Measurements from ENCODE around the gene UNC93A.
"Not testable (repeated sequence)": the region's sequence is repeated elsewhere in the genome, so short reads cannot be mapped to it uniquely, and the experiment has no call there.

UNC93A gene

DNA sequence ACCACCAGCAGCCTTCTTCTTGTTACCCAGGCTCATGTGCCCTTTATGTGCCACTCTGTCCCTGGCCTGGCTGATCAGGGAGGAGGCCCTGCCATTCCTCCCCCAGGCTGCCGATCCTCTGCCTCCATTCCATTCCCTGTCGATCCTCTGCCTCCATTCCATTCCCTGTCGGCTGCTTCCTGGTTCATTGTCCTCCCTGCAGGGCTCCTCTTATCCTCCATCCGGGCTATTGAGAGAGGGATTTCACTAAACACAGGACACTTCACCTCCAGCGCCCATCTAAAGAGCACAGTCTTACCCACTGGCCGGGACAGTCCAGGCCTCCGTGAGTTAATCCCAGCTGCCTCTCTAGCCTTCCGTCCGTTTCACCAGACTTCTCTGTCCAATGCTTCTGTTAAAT is 26.1 kb downstream of the UNC93A start:
- no peak for DNase-seq

DNA sequence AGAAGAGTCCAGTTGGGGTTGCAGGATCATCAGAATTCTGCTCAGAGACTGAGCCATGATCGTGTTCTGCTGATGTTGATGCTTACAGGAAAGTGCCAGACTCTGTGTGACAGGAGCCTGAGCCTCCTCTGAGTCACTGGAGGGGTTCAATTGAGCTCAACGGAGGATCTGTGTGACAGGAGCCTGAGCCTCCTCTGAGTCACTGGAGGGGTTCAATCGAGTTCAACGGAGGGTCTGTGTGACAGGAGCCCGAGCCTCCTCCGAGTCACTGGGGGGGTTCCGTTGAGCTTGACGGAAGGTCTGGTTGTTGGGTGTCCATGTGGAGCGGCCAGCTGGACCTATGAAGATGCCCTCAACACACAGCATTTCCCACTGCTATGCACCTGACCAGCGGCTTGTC is 27.2 kb downstream of the UNC93A start:
- DNase-seq = not testable (repeated sequence)

DNA sequence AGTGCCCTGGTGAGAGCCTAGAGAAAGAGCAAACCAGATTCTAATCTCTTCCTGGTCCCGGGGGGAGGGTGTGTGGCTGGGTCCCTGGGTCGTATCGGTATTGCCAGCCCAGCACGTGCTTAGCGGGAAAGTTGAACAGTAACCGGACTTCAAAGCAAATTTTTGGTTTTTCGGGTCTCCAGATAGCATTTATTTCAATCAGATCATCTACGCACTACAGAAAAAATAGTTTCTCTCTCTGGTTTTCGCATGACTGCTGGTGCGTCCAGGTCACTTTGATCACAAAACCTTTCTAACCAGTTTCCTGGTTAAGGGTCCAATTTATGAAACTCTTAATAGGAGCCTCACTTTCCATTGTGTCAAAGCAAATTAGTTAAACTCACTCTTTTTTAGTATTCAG is 27.7 kb downstream of the UNC93A start:
- not testable (repeated sequence) for DNase-seq

DNA sequence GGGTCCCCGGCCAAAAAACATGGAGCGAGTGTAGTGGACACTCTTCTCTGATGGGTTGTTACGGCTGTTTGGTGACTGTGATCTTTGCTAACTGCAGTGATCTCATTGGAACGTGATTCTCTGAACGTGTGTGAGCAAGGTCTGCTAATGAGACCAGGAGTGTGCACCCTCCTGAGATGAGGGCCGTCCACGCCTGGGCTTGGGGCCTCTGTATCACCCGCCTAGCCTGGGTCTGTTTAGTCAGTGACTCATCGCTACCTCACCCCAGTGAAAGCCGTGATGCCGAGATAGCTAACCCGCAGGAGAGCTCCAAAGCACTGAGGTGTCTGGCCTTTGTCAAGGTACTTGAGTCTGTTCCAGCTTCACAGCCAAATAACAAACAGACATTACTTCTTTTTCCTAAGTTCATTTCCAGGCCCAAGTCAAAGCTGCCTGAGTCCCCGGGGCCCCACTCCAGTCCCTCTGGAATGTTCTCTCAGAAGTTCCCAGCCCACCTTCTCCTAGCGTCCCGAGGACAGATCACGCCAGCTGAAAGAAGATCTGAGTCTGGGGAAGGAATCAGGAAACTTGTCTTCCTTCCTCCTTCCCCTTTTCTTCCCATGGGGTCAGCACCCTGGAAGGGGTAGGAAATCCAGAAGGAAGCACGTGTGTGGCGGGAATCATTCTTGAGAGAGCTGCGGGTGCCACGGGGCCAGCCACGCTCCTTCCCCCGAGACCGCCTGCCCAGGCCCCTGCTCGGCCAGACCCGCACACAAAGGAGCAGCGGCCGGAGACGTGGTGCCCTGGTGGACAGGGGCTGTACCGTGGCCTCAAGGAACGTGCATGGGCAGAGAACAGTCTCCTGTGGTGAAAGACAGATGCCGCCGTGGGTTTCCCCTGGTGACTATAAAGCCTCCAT is 29.0 kb downstream of the UNC93A start:
- peak in 2 of 3 experiments; percentile 62 to 86 for DNase-seq

DNA sequence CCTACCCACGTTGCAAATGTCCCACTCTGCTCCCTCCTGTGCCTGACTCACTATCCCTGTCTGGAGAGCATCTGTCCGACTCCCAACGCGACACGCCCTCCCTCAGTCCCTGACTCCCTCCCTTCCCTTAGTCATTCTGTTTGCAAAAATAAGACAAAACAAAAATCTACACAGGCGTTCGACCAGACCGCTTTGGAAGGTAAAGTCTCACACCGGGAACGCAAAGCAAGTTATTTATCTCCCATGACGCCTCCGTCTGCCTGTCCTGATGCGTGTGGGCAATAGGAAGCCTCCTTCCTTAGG is 29.6 kb downstream of the UNC93A start:
- DNase-seq = not testable (repeated sequence)

DNA sequence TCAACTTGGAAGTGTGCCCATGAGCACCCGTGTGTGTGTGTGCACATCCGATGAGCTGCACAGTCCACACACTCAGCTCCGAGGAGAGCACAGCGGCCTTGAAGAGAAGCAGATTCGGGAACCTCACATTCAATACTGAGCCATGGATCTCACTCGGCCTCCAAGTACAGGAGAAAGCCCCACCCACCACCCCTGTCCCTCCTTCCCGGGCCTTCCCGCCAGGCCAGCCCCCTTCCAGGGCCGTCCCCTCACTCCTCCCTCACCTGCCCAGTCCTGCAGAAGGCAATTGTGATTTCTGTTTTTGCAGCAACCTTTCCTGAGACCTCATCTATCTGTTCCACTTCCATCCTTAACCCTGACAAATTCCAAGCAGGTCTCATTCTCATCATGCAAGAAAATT is 30.1 kb downstream of the UNC93A start:
- DNase-seq = not testable (repeated sequence)

DNA sequence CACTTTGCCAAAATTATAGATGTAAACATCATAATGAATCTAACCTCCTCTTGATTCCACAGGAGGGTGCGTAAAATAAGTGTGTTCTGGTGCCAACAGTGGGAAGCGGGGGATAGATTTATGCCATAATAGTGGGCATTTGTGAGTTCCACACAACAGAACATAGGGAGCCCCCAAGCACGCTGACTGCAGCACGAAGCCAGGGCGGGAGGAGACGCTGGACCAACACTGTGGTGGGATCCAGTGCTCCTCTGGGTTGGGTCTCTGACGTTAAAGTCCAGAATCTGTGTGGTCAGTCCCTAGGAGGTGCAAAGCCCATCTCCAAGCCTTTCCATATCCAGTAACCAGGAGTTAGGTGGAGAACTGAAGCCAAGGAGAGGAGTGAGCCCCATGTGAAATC is 32.0 kb downstream of the UNC93A start:
- no peak for DNase-seq

DNA sequence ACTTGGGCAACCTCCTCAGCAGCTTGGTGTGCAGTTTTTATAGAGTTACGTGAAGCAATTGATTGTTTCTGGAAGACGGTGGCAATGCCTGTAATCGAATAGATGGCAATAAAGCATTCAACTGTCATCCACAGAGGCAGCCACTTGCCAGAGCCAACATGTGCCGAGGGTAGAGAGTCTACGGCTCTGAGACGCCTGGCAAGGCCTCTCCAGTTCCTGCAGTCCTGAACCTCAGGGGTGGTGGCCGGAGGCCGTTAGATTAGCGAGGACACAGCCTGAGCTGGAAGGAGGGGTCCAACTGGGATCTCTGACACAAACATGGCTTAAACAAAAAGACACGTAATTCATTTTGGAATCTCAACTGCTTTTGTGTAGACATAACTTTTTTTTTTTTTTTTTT is 33.0 kb downstream of the UNC93A start:
- DNase-seq = no peak

DNA sequence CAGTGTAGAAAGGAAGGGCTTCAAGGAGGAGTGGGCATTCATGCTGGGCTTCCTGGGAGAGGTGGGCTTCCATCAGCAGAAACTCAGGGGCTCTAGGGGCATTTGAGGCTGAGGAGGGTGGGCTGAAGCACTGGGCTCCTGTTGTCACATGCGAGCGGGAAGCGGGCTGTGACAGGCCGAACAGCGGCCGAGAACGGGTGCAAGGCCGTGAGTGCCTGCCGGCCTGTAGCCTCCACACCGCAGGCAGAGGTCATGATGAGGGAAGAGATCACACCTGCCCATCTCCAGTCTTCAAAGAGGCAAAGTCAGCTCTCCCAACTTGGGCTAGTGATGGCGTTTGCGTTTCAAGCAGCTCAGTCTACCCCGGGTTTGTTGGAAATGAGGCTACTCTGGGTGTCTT is 34.7 kb downstream of the UNC93A start:
- no peak for DNase-seq

DNA sequence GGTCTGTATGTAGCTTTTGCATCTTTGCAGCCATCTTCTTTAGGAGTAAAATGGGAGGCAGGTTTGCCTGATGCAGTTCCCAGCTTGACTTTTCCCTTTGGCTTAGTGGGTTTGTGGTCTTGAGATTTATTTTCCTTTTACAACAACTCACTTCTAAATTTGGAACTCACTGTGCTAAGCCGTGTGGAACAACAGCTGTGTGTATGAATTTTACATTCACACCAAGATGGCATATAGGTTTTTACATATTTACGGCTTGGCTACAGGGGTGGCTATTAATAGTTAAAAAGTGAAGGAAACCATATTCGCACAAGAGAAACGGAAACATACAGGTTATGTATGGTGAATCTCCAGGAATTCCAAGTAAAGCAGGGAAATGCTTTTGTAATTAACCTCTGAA is 36.3 kb downstream of the UNC93A start:
- DNase-seq = no peak

DNA sequence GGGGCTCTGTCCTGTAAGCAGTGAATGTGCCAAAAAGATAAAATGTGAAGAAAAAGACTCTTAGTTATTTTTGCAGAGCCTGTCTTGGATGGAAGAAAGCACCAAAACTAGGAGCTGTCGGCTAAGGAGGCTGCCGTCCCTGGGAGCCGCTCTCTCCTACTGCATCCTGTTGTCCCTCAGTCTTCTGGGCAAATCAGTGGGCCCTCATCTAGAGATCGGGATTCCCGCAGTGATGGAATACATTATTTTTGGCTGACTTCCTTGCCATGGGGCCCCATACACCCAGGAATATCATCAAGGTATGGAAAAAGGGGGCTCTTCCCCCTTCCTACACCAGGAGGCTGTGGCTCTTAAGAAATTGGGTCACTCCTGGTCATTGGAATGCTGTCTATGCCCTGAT is 37.0 kb downstream of the UNC93A start:
- no peak for DNase-seq

DNA sequence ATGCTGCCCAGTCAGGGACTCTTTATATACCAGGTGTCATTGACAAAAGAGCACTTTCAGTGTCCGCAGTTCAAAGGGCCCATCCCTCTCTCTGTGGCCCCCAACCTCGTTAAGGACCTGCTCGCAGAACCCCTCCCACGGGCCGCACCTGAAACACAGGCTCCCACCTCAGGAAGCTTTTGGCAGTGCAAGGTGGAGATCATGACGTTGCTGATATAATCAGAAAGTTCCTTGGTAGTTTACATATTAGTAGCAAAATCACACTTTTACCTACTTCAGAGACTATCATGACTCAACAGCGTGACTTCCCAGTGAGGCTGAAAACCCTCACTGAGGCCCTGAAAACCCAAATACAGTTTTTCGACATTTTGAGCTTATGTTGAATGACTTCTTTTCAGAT is 37.9 kb downstream of the UNC93A start:
- no peak for DNase-seq

DNA sequence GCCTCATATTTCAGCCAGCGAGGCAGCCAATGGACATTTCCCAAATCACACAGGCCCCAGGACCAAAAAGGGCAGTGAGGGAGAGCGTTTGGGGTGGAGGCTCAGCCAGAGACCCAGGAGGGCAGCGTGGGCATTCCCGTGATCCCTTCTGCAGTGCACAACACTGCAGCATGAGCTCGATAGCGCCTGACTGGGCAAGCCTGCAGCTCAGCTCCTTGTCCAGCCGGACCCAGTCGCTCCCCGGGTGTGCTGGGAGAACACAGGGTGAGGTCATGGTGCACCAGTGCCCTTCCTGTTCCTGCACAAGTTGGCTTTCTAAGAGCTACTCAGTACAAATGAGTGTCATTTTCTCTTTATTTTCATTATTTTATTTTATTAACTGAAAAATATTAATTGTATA is 39.6 kb downstream of the UNC93A start:
- no peak for DNase-seq

DNA sequence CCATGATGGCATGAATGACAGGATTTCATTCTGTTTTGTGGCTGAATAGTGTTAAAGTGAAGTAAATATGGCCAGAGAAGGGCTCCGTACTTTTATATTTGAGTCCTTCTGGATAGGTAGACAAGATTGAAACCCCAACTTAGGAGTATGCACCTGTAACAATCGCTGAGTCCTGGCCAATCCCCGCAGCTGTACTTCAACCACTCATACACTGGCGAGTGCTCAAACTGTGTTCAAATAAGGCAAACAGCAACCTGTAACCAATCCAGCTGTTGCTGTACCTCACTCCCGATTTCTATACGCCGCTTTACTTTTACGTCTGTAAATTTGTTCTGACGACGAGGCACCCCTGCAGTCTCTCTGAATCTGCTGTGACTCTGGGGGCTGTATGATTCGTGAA is 40.5 kb downstream of the UNC93A start:
- no peak for DNase-seq

DNA sequence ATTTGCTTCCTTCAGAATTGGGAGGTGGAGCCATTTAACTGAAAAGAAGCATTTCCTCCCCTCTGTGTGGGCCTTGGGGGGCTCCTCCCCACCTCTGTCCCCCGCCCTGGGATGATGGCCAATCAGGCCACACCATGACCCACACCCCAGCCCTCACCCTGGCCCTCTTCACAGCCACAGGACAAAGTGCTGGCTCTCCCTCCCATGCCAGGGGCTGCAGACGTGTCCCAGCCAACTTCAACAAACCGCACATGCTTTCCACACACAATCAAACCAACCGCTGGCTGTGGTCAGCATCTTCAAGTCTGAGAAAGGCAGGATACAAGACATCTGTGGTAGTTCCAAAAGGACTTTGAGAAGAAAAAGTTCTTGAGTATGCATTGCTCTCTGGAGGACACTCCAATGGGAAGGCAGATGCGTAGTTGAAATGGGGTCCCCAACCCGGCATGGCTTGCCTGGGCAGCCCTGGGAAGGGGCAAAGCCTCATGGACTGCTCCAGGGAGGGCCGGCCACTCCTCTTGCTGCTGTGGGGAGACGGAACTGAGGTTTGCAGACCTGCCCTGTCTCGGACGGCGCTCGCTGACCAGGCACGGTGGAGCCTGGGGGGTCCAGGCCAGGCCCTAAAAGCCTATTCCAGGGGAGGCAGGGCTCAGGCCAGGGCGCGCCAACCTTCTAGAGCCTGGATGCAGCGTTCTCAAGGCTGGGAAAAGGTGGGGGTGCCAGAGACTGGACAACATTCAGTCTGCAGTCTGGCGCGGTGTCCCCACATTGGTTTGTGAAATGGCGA is 45.9 kb downstream of the UNC93A start:
- no peak for DNase-seq

DNA sequence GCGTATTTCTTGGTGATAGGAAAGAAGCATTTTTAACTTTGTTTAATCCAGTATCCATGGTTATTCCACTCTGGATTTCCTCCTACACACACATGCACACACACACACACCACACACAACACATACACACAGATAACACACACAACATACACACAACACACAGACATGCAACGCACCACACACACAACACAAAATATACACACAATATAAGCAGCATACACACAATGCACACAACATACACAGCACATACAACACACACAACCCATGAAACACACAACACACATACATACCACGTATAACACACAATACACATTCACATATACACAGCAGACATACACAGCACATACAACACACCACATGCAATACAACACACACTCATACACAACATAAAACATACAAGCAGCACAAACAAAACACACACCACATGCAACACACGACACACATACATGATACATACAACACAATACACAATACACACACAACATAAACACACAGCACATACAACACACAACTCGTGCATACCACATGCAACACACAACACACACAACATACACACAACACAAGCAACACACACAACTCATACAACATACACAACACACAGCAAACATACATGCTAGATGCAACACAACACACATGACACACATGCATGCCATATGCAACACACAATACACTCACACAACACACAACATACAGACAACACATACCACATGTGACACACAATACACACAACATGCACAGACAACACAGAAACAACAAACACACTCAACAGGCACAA is 46.7 kb downstream of the UNC93A start:
- no peak for DNase-seq

DNA sequence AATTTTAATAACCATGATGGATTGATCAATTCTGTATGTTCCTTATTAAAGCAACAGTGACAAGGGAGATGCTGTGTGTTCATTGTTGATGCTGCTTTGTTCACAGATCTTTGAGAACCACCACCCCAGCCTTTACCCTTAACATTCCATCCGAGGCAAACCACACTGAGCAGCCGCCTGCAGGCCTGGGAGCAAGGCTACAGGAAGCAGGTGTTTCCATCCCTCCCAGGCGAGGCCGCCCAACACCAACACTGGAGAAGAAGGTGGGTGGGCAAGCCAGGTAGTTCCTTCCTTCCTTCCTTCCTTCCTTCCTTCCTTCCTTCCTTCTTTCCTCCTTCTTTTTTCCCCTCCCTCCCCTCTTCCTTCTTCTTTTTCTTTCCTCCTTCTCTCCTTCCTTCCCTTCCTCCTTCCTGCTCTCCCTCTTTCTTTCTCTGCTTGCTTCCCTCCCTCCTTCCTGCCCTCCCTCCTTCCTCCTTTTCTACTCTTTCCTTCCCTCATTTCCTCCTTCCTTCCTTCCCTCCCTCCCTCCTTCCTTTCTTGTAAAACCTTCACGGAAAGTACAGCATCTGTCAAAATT is 47.5 kb downstream of the UNC93A start:
- DNase-seq = peak in 1 of 3 experiments; percentile 25

DNA sequence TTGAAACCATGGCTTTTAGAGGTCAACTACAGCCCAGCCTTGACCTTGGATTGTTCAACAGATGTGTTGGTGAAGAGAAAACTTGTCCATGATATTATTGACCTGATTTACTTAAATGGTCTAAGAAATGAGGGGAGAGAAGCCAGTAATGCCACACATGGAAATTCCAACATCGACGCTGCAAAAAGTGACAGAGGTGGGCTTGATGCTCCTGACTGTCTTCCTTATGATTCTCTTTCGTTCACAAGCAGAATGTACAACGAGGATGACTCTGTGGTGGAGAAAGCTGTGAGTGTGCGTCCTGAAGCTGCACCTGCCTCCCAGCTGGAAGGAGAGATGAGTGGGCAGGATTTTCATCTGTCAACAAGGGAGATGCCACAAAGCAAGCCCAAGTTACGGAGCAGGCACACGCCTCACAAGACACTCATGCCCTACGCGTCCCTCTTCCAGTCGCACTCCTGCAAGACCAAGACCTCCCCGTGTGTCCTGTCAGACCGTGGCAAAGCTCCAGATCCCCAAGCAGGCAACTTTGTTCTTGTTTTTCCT is 50.0 kb downstream of the UNC93A start:
- DNase-seq = peak; percentile 72 to 93 (median 76)

DNA sequence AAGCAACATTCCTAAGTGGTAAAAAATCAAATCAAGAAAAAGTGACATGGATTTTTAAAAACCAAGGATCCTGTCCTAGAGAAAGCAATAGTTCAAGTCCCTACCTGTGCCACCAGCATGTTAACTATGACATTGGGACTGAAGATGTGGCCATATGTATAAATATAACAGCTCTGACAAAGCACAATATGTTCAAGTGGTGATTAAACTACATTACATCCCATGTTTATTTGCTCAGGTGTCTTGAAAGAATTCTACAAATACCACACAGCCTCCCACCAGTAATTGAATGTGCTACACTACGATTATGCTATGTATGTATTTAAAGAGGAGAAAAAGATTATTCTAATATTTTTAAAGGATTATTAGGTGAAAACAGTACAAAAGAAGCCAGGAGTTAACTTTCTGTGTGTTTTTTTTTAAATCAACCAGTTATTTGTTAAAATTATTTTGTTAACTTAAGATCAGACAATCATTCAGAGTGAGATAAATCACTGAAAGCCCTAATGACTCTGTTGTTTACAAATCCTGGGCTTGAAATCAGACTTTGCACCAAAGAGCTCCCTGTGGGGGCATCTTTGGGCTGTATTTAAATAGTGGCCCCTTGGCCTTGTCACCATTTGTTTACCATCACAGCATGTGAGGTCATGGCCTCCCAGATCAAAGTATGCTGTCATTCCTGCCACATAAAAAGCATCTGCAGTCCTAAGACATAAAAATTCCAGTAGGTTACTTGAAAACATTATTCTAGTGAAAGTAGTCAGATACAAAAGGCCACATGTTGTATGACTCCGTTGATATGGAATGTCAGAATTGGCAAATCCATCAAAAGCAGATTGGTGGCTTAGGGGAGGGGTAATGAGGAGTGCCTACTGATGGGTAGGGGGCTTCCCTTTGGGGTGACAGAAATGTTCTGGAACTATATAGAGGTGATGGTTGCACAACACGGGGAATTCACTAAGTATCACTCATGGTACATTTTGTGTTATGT is 50.8 kb downstream of the UNC93A start:
- DNase-seq = peak; percentile 43 to 98 (median 80)

DNA sequence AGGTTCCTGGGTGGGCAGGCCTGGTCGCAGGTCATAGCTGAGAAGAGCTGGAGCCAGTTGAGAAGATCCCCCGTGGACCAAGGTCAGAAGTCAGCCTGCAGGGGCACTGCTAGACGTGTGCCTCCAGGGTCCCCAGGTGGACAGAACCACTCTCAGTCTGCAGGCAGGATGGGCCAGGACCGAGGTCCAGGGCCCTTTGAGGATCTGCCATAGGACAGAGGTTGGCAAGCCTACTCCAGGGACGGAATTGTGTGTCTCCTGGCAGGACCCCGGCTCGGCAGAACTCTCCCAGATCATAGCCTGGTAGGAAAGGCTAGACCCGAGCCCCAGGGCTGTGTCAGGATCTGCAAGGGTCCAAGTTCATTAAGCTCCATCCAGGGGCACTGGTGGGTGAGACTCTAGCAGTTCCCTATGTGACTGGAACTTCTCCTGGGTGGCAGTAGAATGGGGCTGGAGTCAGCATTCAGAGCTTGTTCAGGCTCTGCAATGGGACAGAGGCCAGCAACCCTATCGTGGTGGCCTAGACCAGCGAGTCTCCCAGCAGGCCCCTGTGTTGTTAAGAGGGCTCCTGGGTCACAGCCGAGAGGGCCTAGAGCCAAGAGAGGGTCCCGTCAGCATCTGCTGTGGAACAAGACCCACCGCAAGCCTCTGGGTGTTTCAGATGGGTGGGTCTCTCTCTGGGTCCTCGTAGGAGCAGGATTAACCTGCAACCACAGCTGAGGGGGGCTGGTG is 51.9 kb downstream of the UNC93A start:
- no peak for DNase-seq

DNA sequence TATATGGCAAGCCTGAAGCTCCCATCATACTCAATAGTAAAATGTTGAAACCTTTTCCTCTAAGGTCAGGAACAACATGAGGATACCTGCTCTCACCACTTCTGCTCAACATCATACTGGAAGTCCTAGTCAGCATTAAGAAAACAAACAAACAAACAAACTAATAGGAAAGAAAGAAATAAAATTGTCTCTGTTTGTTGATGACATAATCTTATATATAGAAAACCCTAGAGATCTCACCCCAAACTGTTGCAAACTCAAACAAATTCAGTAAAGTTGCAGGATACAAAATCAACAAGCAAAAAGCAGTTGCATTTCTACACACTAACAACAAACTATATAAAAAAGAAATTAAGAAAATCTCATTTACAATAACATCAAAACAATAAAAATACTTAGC is 54.2 kb downstream of the UNC93A start:
- no peak for DNase-seq

Measured in NCI-H1417 (cell line).